Choroid plexus epithelial cell (primary cell): ENCODE results near the gene TAX1BP1.

ENCODE experiments used
- DNase-seq: peaks from one replicate; pipeline ENCODE4 v3.0.0-alpha.2; 2010; ENCODE audit warnings: low read depth
- H3K4me3 ChIP-seq: 2 replicates; pipeline ENCODE4 v1.5.1; 2011; ENCODE audit warnings: low read depth, mild to moderate bottlenecking, control low read depth, low read length, moderate library complexity
- CTCF ChIP-seq: conservative IDR thresholded peaks from 2 replicates; pipeline ENCODE4 v1.5.1; 2011; ENCODE audit warnings: low read depth, mild to moderate bottlenecking, control low read depth, inconsistent platforms, low read length, moderate library complexity

TAX1BP1 gene

GRCh38 chr7:27746978-27747377, 7.0 kb downstream of the TAX1BP1 start:
- DNase-seq = no peak
- H3K4me3 ChIP-seq = no peak overlapping the region
- TF ChIP-seq CTCF = no peak

GRCh38 chr7:27747589-27748368, 7.8 kb downstream of the TAX1BP1 start:
- DNase-seq = no peak
- H3K4me3 ChIP-seq = no peak overlapping the region
- TF ChIP-seq CTCF = no peak

GRCh38 chr7:27750316-27750715, 10.4 kb downstream of the TAX1BP1 start:
- no peak for DNase-seq
- no peak overlapping the region for H3K4me3 ChIP-seq
- TF ChIP-seq CTCF = no peak

- TF ChIP-seq CTCF = no peak
- no peak for DNase-seq
- no peak overlapping the region for H3K4me3 ChIP-seq
These were observed 12.1 kb downstream of the TAX1BP1 start for GRCh38 chr7:27751888-27752660.

GRCh38 chr7:27753863-27754262, 13.9 kb downstream of the TAX1BP1 start:
- DNase-seq = no peak
- H3K4me3 ChIP-seq = no peak overlapping the region
- no peak for TF ChIP-seq CTCF

- H3K4me3 ChIP-seq = no peak overlapping the region
- DNase-seq = no peak
- no peak for TF ChIP-seq CTCF
These were observed 16.3 kb downstream of the TAX1BP1 start for GRCh38 chr7:27756298-27756697.
